NCI-H526 (cell line): Measurements from ENCODE around the gene MFNG.

ENCODE experiments used
- DNase-seq, 2 experiments: peaks; one replicate each; lab custom pipeline; 2025; lab: John Stamatoyannopoulos, UW

The MFNG gene

DNA sequence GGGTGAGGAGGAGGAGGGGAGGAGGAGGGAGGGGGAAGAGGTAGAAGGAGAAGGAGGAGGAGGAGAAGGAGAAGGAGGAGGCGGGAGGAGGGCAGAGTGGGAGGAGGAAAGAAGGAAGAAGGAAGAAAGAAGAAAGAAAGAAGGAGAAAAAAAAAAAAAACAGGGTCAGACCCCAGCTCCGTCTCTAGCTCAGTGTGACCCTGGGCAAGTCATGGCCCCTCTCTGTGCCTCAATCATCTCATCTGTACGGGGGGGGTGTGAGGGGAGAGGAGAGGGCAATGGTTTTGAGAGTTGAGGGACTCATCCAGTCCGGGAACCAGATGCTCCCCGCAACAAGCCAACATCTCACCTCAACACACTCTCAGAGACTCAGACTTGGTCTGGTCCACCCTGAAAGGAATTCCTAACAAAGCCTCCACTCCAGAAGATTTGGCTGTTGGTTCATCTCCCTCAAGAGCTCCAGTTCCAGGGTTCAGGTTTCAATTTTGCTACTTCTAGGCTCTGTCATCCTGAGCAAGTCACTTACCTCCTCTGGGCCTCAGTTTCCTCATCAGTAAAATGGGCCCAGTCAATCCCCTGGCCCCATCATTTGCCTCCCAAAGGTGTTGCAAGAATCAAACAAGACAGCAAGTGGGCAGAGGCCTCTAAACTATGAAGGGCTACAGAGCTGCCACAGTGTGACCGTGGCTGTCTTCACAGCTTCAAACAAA lies 25.4 kb upstream of the MFNG start:
- no peak for DNase-seq

DNA sequence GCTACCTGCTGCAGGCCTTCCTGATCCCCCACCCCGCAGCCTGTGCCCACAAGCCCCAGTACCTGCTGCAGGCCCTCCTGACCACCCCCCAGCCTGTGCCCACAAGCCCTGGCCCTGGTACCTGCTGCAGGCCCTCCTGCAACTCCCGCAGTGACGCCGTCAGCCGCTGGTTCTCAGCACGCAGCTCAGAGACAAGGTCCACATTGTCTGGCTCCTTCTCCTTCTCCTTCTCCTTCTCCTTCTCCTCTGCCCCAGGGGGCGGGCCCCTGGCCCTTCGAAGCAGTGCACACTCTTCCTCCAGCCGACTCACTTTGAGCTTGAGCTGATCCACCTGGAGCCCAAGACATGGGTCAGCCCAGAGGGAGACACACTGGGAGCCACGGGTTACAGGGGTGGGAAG lies 23.9 kb upstream of the MFNG start:
- no peak for DNase-seq

DNA sequence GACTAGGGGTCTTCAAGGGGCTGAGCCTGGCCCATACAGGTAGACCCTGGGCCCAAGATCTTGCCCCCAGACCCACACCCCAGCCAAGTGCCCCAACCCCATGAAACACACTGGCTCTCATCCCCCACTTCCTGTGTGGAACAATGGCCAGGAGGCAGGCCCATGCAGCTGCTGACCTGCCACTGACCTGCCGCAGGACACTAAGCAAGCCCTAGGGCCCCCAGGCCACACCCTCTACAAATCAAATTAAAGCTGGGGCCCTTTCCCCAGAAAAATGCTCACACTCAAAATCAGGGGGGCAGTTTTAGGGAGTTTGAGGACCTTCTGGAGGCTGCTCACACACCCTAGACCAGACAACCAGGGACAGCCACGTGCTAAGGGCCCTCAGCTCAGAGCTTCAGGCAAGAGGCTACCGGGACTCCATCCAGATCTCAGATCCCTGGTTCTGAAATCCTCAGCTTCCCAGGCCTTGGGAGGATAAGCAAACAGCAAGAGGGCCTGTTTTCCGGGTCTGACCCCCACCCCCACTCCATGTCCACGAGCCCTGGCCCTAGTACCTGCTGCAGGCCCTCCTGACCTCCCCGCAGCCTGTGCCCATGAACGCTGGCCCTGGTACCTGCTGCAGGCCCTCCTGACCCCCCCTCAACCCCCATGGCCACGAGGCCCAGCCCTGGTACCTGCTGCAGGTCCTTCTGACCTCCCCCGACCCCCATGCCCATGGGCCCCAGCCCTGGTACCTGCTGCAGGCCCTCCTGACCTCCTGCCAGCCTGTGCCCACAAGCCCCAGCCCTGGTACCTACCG lies 23.1 kb upstream of the MFNG start:
- DNase-seq, result no peak

DNA sequence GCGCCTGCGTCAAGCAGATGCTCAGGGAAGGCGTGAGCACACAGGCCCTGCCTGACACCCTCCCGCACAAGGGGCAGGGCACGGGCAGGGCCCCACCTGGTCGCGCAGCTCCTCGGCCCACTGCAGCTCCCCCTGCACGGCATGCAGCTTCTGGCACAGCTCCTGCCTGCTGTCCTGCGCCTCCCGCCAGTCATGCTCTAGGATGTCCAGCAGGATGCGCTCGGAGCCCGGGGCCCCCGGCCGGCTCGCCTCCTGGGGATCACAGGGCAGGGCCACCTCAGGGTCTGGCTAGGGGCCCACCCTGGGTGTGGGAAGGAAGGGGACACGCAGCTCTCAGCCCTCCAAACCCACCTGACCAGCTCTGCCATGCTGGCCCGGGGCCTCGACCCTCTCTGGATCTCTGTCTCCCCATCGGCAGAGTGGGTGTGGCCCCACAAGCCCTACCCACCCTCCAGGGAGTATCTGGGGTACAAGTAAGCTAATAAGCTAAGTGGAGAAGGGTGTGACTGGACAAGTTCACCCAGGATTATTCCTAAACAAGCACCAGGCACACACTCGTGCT lies 22.3 kb upstream of the MFNG start:
- no peak for DNase-seq

DNA sequence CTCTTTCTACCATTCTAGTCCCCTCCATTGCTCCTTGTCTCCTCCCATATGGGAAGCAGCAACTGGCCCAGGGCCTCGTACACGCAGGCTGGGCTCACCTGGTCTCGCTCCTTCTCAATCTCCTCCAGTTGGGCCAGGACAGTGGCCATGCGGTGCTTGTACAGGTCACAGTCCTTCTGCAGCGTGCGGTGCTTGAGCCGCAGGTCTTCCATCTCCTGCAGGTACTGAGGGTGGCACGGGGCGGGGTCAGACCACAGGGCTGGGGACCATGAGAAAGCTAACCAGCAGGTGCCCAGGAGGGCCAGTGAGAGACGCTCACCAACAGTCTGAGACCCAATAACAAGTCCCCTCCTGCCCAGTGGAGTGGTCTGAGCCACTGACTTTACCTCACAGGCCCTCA lies 21.5 kb upstream of the MFNG start:
- DNase-seq, result no peak

DNA sequence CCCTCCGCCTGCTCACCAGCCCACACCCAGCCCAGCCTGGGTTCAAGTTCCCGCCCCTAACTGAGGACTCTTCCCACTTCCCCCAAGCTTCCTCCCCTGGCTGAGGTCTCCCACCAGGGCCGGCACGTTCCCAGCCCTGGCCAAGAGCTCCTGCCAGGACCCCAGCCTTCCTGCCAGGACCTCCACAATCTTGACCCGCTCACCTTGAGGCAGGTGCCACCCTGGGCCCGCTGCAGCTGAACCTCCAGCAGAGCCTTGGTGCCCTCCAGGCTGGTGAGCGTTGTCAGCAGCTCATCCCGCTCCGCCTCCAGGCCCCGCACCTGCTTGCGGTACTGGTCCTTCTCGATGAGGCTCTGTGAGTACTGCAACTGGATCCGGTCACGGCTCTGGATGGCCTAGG lies 19.8 kb upstream of the MFNG start:
- no peak for DNase-seq

DNA sequence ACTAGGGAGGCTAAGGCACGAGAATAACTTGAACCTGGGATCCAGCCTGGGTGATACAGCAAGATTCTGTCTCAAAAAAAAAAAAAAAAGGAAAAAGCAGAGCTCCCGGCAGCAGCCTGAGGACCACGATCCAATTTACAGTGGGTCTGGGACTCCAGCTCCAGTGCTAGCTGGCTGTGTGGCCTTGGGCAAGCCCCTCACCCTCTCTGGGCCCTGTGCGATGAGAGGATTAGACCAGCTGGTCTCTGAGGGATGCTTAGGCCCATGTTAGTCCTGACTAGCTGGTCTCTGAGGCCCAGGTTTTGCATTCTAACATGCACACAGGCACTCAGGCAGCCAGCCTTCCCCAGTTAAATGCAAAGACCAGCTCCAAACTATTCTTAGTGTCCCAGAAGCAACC lies 19.4 kb upstream of the MFNG start:
- DNase-seq, result no peak

DNA sequence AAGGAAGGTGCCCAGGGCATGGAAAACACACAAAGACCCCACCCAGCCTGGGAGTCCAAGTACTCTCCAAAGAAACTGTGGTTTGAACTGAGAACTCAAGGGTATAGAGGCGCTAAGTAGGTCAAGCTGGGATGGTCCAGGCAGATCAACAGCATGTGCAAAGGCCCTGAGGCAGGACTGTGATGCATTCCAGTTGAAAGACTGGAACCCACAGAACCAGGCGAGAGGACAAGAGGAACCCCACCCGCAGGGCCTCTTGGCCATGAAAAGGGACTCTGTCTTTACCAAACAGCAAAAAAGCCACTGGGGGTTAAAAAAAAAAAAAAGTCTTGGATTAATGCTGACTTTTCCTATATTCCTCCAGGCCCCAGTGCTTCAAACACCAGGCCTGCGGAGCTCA lies 18.8 kb upstream of the MFNG start:
- DNase-seq, result no peak

DNA sequence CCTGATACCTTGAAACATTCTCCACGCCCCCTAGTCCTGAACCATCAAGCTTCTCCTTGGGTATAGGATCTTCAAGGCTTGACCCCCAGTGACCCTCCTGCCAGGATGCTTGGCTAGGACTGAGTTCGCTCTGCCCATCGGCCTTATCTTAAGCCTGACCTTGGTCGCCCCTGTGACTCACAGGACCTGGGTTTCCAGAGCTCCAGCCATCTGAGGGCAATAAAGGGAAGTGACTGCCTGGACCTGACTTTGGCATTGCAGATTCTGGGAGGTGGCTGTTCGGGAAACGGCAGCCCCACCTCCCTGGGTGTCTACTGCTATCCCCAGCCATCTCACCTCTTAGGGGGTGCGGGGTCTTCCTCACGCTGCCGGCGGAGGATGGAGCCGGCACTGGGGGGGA lies 17.7 kb upstream of the MFNG start:
- no peak for DNase-seq

DNA sequence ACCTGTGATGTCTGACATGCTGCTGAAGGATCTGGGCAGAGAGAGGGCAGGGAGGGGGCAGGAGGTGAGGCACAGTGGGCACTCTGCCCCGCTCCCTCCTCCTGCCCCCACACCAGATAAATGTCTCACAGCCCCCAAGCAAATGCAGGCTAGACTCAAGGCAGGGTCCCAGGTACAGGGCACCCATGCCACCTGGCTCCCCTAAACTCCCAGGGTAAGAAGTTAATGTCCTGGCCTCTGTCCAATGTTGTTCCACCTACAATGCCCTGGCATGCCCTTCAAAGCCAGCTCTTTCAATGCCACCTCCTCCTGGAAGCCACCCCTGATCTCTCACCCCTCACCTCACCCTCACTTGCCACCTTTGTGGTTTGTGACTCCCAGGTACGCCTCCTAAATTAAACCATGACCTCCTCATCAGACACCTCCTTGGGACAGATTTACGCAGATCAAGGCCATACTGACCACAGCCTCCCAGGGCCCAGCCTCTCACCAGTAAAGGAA lies 17.0 kb upstream of the MFNG start:
- DNase-seq, result no peak

DNA sequence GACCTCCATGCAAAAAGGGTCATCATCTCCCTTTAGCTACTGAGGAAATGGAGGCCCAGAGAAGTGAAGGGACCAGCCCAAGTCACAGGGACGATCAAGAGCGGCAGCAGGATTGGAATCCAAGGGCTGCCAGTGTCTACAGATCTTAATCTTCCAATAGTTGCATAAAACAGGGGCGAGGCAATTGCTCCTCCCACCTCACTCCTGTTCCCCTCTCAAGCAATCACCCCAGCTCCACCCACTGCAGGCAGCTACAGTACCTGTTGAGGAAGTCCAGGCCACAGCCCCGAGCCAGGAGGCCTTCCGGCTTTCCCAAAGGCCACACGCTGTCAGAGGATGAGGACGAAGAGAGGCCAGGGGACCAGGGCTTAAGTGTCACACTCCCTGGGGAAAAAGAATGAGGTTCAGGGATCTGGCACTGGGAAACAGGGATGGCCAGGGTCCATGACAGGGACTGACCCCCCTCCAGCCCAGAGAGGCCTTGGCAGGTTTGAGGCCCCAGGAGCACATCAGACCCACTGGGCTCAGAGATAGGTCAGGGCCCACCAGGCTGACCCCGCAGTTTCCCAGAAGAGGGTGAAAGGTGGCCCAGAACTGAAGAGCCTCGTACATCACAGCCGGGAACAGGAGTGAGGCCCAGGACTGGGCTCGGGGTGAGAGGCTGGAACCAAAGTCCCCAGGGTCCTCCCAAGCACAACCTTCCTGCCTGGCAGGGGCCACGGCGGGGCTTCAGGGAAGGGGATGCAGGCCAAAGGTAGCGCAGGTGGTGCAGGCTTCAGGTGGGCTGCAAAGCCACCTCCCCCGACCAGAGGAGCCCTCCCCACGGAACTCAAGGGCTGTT lies 16.4 kb upstream of the MFNG start:
- peak; percentile 47 to 75 for DNase-seq

DNA sequence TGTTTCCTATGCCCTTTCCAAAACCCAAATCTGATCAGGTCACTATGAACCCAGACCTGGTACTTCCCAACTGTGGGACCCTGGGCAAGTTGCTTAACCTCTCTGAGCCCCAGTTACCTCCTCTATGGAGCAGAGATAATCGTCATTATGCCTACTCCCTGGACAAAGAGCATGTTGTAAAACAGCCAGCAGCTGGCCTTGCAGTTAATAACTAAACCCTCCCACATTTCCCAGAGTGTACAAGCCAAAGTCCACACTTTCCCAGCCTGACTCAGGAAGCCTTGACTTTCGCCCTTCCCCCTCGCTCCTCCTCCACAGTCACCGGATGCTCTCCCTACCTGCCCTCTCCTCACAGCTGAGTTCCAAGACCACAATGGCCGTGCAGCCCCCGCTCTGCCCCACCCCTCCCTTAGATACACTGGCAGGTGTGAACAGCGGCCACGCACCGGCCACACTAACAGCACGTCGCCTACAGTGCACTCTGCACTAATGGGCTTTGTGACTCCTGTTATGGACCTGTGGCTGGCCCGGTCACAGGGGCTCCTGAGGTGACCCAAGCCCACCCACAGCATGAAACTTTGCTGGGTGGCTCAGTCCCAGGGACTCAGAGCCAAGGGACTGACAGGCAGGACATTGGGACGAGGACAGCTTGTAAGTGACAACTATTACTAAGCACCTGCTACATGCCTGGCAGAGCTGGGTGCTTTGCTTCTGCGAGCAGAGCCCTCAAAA lies 15.6 kb upstream of the MFNG start:
- DNase-seq, result peak; percentile 92

DNA sequence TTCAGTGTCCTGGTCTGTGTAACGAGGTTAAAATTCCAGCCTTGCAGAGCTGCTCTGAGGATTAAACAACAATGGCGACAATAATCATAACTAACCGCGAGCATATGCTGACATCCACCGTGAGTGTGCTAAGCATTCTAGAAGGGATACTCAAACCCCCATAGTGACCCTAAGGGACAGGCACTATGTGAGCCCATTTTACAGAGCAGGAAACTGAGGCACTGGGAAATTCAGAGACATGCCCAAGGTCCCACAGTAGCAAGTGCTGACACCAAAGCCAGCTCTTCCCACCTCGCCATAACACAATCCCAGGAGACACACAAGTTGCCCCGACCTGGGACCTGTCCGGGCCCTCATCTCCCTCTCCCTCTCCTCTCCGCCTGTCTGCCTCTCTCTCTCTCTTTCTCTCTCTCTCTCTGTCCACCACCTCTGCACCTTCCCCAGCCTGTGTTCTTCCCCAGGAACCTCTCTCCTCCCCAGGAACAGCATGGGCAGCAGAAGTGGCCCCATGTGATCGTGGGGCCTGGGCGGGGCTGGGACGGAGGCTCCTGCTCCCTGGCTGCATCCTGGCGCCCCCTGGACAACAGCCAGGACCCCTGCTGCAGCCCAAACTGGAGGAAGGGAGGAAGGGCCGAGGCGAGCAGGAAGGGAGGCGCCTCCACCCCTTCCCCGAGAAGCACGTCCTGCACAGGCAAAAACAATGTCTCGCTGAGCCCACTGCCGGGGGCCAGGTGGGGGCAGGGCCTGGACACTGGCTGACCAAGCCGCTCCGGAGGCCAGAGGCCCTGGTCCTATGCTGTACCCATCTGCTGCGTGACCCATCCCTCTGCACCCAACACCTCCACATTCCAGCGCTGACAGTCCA lies 14.8 kb upstream of the MFNG start:
- DNase-seq, result no peak

DNA sequence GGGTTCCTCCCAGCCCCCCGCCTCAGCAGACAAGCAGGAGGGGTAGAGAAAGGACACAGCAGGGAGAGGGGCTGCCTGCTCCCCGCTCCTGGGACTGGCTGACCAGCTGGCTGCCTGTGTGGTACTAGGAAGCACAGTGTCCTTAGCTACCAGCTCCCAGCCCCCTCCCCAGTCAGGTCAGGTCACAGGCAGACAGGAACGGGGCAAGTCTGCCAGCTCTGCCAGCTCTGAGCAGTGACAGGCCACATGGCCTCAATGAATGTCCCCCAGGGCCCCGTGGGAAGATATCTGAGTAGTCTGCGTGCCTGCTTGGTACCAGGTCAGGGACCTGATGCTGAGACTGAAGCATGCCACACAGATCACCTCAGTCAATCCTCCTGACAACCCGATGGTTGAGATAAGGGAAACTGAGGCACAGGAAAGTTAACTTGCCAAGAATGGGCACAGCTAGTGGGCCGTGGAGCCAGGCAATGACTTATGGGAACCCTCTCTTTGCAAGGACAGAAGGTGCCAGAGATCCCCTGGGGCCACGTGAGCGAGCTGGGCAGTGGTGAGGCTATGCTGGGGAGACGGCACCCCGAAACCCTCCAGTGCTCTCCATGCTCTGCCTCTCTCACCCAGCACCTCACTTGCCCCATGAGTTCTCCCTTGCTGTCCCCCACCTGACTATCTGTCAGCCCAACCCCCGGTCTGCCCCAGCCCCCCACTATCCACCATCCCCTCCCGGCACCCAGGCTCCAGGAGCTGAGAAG lies 13.8 kb upstream of the MFNG start:
- no peak for DNase-seq

DNA sequence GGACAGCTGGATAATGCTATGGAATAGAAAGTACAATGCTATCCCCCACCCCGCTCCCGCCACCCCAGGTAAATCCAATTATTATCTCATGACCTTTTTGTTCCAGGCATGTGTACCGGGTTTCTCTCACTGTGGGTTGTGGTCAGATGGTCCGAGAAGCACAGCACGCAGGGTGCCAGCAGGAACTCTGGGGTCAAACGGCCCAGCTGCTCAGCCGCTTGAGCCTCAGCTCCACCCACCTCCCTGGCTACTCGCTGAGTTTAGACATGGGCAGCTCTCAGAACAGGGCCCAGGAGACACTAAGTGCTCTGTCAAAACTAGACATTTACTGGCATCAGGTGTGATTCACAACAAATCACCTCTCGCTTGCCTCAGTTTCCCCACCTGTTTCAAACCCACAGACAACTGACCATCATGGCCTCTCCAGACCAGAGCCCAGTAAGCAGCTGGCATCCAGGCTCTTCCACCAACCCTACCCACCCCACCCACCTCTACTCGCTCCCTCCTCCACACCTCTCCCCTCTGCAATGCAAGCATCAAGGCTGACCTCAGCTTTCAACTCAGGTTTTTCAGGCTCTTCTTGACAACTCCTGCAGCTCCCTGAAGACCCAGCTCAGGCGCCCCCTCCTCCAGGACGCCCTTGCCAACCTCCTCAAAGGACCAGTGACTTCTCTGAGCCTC lies 13.0 kb upstream of the MFNG start:
- DNase-seq, result no peak

DNA sequence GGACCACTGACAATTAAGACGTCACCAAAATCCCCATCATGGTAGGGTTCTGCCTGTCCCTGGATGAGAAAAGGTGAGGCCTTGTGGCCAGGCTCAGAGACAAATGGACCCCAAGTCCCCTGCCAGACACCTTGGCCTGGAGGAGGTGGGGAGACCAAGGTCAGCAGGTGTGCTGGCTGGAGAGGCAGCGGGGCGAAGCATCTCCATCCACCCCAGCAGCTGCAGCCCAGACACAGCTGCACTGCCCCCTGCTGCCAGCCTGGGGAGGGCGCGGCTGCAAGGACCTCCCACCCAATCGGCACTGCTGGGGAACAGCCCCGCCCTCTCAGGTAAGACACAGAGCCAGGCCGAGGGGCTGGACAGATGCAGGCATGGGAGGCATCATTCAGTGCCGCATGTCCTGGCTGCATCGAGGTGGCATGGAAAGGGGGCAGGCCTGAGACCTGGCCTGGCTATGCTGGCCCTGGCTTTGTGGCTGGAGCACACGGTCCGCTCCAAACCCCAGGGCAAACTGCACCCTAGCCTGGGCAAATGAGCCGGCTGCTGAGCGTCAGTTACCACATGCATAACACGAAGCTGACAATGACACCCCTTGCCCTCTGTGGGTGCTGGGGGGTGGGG lies 12.2 kb upstream of the MFNG start:
- peak in 1 of 2 experiments; percentile 79 for DNase-seq

DNA sequence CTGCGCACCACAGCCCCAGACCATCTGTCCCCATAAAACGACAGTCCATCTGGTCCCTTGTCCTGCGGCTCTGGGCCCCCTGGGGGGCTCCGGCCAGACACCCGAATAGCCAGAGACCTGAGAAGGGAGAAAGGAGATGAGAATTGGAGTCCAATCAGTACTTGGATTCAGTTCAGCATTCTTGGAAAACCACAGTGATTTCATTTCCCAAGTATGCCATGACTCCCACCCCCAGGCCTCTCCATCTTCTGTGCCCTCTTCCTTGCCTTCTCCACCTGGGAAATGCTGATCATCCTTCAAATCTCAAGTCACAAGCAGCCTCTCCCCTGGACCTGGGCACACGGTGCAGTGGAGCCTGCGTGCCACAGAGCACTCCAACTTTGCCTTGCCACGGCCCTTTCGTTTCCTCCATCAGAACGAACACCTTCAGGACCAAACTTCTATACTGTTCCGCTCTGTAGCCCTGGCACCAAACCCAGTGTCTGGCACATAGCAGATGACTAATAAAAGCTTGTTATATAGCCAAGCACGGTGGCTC lies 10.9 kb upstream of the MFNG start:
- DNase-seq, result no peak

DNA sequence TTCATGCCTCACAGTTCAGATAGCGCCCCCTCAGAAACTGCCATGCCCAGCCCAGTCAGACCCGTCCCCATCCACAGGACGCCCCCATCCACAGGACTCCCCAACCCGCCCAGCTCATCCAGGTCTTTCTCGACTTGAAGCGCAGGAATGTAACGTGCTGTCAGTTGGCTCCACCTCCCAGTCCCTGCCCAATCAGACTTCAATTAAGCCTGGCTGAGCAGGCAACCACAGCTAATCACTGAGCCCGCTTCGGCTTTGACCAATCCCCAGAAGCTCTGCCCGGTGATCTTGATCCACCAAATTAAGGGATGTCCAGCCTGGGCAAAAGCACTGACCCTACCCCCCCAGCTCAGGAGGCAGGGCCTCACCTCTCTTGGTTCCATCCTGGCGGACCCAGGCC lies 10.5 kb upstream of the MFNG start:
- DNase-seq, result no peak

DNA sequence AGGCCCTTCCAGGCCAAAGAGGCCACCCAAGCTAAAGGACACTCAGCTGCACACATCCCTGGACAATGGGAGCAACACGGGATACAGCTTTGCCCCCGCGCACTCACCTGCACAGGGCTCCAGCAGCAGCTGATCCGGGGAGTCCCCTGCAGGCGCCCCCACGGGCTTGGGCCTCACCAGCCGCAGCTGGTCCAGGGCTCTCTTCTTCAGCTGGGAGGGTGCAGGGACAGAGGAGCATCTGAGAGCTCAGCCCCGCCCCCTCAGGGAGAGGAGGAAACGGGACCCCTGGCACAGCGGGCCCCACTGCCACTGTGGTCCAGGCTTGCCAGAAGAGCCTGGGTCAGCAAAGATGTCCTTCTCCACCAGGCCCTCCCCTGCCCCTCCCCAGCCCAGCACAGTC lies 7.8 kb upstream of the MFNG start:
- no peak for DNase-seq
